HG03064 (cell line): Measurements from ENCODE around the gene POLR1A.

Experiments used
- ATAC-seq: cut with Tn5 transposase; IDR thresholded peaks from one replicate; pipeline ENCODE4 v1.9.1; 2021; ENCODE audit warnings: low read depth; ENCODE audit not compliant: unreplicated experiment

The POLR1A gene

DNA sequence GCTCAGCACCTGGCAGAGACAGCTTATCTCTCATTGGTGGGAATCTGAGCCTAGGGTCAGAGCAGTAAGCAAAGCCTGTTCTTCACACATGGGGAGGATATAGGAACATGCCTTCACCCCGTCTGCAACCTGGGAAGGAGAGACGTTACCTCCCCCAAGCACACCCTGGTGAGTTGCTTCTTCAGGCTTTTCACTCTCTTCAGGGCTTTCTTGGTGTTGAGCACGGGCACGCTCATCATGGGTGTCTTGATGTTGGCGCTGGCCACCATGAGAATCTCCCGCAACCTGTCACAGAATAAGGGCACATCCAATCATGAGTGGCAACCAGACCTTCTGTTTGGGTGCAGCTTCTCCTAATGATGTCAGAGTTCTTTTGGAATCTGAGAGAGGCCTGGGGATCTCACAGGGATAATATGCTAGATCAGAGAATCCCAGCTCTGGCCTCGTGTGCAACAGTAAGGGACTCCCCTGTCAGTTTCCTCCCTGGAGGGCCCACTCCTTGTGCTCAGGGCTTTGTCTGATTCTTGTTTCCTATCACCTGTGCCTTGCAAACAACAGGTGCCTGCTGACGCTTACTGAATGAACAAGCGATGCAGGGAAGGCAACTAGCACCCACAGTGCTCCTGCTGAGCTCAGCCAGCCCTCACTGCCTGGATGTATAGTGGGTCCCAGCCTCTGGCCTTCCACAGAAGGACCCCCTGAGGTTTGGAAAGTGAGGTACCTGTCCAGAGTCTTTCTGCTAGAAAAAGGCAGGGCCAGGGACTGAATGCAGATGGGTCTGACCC, 66.3 kb downstream of the POLR1A start:
- no peak for ATAC-seq

DNA sequence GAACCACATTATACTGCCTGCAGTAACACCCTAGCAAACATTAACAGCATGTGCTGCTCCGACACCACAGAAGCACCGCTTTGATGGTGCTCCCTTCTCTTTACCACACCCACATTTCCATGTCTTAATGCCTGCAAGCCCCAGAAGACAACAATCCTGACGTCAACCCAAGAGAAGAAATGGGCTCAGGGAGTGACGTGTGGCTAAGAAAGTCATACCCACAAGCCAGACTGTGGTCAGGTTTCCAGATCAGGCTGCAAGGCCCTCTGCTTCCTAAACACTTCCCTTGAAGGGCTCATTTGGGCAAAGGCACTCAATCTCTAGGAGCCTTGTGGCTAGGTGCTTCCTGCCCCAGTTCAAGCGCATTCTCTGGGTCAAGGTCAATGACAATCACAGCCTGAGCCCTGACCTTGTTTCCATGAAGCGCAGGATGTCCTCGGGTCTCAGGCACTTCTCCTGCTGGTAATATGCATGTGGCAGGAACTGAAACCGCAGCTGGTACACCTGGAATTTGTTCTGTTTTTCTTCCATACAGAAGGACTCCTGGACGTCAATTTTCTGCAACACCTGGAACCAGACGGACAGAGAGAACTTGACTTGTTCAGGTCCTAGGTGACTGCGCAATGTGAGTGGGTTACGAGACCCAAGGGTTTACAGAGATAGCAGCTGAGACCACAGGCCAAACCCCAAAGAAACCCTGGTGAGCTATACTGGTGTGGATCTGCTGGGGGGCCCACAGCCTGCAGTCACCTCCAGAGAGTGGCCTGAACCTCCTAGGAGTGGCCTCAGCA, 67.2 kb downstream of the POLR1A start:
- no peak for ATAC-seq

DNA sequence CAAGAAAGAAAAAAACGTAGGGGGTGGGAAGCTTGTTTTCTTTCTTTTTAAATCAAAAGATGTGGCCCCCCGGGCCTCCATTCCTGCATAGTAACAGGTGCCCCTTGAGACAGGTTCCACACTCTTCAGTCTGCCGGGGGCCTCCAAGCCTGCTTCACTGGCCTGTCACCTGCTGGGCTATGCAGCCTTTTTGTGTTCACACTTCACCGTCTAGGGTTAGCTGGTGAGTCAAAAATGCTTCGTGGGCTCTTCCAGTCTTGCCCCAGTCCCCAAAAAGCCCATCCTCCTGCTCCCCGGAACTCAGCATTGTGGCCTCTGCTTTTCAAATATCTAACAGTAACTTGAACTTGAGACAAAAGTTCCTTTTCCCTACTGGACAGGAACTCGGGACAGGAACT, 67.9 kb downstream of the POLR1A start:
- no peak for ATAC-seq

DNA sequence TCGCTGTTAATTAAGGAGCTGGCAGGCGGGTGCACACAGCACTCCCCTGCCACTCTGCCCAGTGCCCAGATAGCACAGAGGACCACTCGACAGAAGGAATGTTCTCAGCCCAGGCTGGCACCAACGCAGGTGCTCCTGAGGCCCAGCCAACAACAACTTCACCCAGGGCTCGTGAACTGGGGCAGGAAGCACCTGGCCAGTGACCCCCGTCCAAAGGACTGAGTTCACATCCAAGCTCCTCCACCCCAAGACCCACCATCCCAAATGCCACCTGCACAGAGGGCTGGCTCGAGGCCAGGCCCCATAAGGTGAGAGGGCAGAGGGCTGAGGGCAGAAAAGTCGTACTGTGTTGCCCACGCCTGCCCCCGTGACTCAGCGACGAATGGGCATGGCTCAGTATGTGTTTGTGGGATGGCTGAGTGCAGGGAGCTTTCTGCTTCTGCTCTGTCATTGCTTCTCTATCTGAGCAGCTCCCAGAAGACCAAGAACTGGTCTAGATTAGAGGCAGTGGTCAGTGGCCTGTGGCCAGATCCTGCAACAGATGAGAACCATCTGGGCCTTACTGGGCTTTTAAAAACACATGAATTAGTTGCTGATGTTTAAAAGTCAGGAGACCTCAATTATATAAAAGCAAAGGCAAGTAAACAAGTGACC, 68.4 kb downstream of the POLR1A start:
- ATAC-seq = no peak

DNA sequence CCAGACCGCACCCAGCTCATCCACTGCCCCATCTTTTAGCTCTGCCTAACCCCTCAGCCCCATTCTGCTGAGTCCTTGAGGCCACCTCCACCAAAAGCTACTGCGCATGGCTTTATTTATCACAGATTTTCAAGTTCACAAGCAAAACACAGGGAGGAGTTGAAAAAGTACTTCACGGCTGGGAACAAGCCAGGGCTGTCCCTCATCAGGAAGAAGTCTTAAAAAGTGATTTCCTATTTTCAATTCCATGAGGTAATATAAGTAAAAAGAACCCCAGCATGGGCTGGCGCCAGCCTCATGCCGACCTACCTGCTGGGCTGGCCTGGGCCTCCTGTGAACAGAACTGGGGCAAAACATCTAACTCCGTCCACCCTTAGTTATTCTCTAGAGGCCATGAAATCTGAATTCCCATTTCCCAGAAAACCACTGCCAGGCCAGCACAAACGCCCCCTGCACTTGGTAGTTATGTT, 69.0 kb downstream of the POLR1A start:
- no peak for ATAC-seq

DNA sequence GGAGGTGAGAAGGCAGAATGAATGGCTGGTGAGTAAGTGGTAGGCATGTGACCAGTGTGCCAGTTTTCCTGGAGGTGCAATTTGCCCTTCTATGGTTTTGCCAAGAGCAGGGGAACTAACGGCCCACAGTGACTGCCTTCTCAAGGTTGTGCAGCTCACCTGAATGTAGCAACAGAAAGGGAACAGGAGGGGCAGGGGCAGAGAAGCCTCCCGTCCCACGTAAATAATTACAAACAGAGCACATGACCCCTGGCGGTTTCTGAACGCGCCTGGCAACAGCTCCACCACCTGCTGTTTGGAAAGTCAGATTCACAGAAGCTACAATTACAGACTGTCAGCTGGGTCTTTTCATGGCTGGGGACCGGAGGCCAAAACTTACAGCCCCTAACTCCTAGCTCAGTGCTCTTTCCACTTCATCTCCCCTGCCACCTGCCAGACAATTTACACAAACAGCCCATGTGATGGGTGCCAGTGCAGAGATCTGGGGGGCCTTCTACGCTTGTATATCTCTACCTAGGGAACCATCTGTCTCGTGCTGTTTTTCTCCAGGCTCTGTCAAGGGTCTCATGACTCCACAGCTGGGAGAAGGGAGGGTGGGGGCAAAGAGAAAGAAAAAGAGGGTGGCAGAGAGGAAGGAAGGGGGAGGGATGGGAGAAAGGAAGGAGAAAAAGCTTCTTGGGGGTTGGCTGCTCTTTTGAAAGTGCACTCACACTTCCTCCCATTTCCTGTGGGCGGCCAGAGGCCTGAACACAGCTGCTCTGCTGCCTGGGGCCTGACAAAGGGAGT, 69.6 kb downstream of the POLR1A start:
- ATAC-seq = peak; percentile 65

DNA sequence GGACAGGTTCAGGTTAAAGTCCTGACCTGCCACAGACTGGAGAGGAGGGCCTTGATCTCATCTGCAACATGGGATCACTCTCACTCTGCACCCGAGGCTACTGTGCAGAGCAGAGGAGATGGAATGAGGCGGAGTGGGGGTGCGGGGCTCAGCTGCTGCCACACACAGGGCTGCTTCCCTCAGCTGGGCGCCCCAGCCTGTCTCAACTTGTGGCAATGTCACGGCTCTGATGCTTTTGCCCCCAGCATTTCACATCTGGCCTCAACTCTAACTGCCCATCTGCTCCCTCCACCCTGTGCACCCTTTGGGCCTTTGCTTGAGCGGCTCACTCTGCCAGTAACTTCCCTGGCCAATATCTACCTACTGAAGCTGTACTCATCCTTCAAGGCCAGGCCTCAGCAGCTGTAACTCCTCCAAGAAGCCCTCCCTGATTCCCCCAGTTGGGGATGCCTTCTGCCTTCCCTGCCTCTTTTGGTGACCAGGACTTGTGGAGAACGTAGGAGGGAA, 70.3 kb downstream of the POLR1A start:
- no peak for ATAC-seq

DNA sequence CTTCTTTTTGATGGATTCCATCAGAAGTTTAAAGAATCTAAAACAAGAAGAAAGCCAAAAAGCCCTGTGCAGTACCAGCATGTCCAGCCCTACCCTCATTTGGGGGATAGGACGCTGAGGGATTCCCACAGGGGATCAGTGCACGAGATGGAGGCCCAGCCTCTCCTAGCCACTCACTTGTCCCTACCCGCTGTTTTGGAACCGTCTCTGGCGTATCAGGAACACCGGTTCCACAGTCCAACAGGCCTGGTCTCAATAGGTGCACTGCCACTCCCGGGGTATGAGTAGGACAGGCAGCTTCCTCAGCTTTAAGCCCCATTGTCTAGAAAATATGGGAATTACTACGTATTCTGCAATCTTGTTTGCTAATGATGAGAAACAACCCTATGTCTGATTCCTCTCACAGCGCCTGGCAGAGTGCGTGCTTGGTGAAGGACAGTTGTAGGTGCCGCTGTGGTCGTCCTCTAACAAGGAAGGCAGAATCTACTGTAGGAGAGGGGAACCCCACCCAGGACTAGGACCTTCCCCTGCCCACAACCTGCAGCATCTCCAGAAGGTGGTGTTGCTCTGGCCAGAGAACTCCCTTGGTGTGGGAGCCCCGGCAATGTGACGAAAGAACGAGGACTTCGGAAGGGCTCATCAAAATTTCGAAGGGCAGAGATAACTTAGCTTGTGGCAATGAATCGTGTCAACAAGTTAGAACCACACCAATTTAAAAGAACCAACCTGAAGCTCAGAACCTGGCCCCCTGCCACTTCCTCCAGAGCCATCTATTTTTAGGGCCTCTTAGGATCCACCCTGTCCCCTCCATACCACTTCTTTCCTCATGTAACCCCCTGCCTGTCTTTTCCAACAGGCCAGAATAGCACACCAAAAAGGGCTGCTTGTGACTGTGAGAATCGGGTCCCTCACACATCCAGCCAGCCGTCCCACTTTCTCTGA, 71.7 kb downstream of the POLR1A start:
- no peak for ATAC-seq

DNA sequence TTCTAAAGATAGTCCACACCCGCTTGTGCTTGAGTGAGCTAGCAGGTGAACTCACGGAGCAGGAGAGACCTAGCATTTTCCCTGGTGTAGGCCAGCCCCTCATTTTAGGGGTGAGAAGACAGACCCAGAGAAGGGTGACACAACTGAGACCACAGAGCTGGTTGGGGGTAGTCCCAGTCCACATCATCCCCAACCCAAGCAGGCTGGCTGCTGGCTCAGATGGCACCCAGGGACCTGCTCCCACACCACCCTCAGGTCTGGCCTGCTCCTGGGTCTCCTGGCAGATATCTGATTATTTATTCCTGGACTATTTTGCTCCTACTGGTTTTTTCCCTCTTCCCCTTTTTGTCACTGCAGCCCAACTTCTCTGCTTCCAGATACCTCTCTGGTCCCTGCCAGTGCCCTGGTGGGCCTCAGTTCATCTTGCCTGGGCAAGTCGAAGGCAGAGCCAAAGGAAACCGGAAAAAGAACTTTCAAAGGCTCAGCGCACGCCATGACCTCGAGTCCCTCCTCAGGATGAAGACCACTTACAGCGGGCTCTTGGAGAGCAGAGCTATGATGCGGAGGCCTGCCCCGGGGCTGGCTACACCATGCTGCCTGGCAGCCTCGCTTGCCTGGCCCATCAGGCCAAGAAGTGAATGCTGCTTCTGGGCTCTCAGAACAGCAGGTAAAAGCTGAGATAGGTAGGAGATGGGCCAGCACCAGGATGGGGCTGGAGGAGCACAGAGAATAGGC, 72.7 kb downstream of the POLR1A start:
- ATAC-seq = no peak

DNA sequence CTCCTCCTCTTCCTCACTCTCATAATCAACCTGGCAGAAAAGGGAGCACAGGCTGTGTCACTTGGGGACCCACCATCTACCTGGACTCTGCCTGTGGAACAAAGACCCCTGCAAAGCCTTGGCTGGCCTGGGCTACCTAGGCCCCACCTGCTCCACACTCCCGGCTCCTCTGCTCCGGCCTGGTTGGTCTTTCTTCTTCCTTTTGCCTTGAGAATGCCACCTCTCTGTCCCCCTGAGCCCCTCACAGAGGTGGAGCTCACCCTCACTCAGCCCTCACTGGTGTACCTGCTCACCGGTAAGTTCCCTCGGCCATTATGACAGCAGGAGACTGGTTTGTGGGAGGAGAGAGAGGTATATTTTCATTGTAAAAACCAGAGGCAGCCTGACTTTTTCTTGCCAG, 74.1 kb downstream of the POLR1A start:
- ATAC-seq = no peak

DNA sequence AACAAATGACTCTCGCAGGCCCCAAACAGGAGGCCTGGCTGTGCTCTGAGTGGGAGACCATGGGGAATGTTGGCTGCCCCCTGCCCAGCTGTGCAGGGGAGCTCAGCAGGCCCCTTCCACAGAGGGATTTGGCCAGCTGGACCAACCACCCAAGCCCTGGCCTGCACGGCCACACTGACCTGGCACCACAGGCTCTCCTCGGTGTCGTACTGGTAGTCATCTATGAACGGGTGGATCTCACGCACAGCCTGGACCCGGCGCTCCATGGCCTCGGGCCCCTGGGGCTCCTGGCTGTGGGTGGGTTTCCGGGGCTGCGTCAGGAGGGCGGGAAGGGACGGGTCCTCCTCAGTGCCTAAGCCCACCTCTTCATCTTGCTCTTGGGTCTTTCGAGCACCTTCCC, 74.5 kb downstream of the POLR1A start:
- no peak for ATAC-seq

DNA sequence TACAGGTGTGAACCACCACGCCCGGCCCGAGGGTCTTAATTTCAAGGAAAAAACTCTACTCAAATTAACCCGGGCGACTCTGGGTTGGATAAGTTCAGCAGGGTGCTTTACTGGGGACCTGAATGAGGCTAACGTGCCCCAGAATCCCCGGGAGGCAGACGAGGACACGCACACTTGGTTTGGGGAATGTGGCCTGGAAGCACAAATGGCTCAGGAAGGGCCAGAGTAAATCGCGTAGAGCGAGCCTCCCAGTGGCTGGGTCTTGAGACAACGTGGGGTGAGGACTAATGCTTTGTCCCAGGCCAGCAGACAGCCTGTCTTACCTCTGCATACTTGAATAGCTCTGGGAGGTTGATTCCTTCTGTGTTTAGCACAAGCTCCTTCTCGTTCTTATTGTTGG, 75.8 kb downstream of the POLR1A start:
- no peak for ATAC-seq

DNA sequence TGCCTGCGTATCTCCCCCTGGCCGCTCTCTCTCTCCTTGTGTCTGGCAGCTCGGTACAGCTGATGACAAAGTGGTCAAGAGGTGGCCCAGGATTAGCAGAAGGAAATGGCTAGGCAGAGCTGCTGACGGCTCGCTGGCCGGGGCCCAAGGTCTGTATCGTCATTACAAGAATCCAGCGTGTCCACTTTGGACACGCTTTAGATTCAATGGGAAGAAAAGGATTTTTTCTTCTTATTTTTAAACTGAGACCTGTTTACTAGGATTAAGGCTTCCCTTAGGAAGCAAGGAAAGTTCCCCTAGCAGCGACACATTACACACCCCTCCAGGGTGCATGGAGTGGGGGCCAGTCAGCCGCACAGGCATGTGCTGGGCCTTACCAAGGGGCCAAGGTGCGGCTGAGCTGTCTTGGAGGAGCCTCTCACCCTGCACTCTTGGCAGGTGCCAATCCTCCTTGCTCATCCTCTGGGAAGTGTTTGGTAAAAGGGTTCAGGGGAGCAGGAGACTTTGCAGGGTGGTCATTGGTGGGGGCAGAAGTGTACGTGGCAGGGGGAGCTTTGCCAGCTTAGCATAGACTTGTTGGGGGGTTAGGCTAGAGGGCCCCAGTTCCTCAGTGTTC, 76.8 kb downstream of the POLR1A start:
- ATAC-seq = no peak

DNA sequence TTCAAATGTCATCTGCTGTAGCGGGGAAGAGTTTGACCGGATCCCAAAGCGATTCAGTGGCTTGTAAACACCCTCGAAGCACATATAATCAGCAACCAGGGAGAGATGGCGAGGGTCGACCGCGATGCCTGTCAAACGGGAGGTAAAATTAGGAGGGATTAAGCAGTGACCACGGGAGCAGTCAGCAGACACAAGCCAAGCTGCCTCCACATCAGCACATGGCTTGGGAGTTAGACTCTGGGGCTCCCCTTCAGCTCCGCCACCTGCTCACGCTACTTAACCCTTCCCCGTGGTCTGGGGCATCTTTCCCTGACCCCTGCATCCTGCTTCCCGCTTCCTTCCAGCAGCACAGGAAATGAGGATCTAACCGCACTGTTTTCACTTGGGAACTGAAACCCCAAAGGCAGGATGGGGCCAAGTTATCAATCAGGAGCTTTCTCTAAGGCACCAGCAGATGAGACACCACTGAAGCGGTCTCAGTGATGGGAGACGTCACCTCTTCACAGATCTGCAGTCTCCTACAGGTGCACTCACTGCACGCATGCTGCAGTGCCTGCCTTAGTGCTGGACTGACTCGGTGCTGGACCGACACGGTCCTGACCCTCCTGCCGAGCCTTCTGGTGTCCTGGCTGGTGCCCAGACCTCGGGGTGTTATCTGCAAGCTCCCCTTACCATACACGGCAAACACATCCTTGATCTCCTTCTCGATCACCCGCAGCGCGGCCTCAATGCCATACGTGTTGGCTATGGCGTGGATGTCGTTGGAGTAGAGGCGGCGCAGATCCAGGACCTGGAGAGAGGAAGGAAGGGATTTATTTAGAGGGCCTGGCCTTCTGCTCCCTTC, 77.5 kb downstream of the POLR1A start:
- ATAC-seq = no peak

DNA sequence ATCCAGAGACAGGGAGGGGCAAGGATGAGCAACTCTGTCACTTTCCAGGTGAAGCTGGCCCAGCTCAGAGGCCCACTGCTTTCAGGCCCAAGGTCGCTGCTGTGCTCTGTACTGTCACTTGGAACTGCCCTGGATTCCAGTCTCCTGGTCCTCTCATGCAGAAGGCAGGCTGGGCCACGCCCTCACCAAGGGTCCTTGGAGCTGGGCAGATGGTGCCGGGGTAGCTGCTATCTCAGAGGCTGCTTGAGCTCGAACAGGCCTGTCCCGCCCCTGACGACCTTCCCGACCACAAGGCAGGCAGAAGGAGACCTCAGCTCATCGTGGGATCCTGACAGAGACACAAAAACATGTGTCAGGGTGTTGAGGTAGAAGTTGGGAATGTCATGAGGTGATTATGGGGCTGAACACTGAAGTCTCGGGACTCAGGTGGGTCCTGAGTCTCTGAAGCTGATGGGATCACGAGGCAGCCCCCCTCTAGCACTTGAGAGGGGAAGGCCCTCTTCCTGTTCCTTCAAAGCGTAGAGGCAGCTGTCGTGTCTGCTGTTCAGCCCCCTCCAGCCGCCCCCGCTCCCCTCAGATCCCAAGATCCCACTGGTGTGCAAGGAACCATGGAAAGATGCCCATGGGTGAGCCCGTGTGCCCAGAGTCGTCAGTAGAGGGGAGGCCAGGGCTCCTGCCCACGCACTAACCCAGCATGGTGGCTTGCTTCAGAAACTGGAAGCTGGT, 78.3 kb downstream of the POLR1A start:
- ATAC-seq = no peak

DNA sequence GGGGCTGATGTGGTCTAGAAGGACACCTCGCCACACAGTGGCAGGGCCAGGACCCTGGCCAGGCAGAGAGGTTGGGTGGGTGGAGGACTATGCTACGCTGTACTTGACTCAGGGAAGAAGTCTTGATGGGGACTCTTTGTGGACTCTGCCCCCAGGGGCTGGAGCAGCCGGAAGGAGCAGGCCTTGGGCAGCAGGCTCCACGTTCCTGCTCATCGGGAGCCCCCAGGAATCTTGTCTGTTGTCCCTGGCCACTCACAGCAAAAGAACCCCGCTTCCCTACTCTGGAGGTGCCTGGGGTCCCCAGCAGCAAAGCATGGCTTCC, 79.0 kb downstream of the POLR1A start:
- ATAC-seq = no peak
